Vagina (tissue), 2 donors: ENCODE data around the gene NPIPB2. TPM values are rescaled to one million over a fixed set of nuclear protein-coding genes. Genes with fewer than 3 reads are reported as not detected.
A peak's percentile ranks its signal among the peaks of the same experiment; 100 is the strongest.
"Not testable (repeated sequence)": the region's sequence is repeated elsewhere in the genome, so short reads cannot be mapped to it uniquely, and the experiment has no call there.

Experiments
- DNase-seq, 2 donors: peaks; one replicate each; pipeline ENCODE4 v3.0.0-alpha.2; 2017; ENCODE audit errors: extremely low spot score in 2 of 2
- H3K27ac ChIP-seq: fragments of 200-600 bp; sonication (generic); one replicate; pipeline ENCODE4 v1.5.1; 2019
- H3K27me3 ChIP-seq: fragments of 200-600 bp; sonication (generic); one replicate; pipeline ENCODE4 v1.5.1; 2019
- H3K36me3 ChIP-seq, 2 donors: fragments of 200-600 bp; sonication (generic); one replicate each; pipeline ENCODE4 v1.5.1; 2017 to 2019
- H3K4me1 ChIP-seq: fragments of 200-600 bp; sonication (generic); one replicate; pipeline ENCODE4 v1.5.1; 2019
- H3K4me3 ChIP-seq, 2 donors: fragments of 200-600 bp; sonication (generic); 1 replicate in 1 of 2; 2 replicates in 1 of 2; pipeline ENCODE4 v1.5.1; 2016 to 2019
- H3K9me3 ChIP-seq: fragments of 200-600 bp; sonication (generic); one replicate; pipeline ENCODE4 v1.5.1; 2019
- CTCF ChIP-seq, 3 experiments: fragments of 450-650 bp in 2 of 3; fragments of 200-600 bp in 1 of 3; sonication (generic) in 1 of 3; IDR thresholded peaks; one replicate each; pipeline ENCODE4 v1.5.1; 2017 to 2019; ENCODE audit warnings: antibody characterized with exemption in 3 of 3, mild to moderate bottlenecking in 2 of 3, moderate library complexity in 2 of 3
- POLR2A ChIP-seq, 2 donors: fragments of 450-650 bp; IDR thresholded peaks; one replicate each; pipeline ENCODE4 v1.6.1; 2017; ENCODE audit warnings: antibody characterized with exemption in 2 of 2, mild to moderate bottlenecking in 2 of 2, moderate library complexity in 2 of 2
- POLR2AphosphoS5 ChIP-seq, 2 donors: sonication (generic); formaldehyde crosslinking; IDR thresholded peaks; one replicate each; pipeline ENCODE4 v1.9.0; 2017; ENCODE audit warnings: antibody characterized with exemption in 2 of 2, mild to moderate bottlenecking in 2 of 2, low read depth in 1 of 2; ENCODE audit not compliant: insufficient read depth in 1 of 2
- intact Hi-C: fragments of 100-400 bp; cut with DNase I; formaldehyde crosslinking; loops from one replicate; pipeline ENCODE4 v1.15.1; 2023
- total RNA-seq: library from RNA; depleted of rRNA; stranded (reverse); fragments of >200 nt; gene quantifications from one replicate; pipeline ENCODE4 v1.2.3, GENCODE V29; 2016

The NPIPB2 gene
- total RNA-seq, 1 donor from 2014 or later: 13.5 TPM

DNA sequence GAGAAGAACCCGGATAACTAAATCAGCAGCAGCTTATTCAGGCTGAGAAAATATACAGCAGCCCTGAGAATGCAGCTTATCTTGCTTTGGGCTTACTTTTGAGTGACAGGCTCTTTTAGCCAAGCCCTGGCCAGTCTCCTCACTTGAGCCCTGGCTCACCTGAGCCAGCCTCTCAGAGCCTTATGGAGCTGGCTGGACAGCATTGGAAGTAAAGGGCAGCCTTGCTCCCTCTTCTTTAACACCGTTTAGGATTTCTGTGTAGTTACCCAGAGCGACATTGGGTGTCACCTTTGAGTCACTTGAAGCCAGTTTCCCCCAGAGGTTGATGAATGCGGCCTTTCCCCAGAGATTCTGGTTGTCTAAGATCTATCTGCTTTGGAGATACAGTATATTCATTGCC, 7.7 kb upstream of the NPIPB2 start:
- H3K36me3 ChIP-seq: no peaks in the 10 kb centered on the region
- H3K4me3 ChIP-seq: no peak overlapping the region
- no peaks in the 10 kb centered on the region for H3K9me3 ChIP-seq
- TF ChIP-seq POLR2A (IDR thresholded peaks at IDR 0.05) (no peak), CTCF (IDR thresholded peaks at IDR 0.05) (peak in 1 of 3 experiments; percentile 32), POLR2AphosphoS5 (IDR thresholded peaks at IDR 0.05; ENCODE audit: insufficient read depth in 1 of 2, low read depth in 1 of 2) (no peak)
- DNase-seq: no peak
- no peak overlapping the region for H3K27ac ChIP-seq
- intact Hi-C loops: no loop called here
- no peaks in the 10 kb centered on the region for H3K27me3 ChIP-seq
- no peaks in the 10 kb centered on the region for H3K4me1 ChIP-seq

DNA sequence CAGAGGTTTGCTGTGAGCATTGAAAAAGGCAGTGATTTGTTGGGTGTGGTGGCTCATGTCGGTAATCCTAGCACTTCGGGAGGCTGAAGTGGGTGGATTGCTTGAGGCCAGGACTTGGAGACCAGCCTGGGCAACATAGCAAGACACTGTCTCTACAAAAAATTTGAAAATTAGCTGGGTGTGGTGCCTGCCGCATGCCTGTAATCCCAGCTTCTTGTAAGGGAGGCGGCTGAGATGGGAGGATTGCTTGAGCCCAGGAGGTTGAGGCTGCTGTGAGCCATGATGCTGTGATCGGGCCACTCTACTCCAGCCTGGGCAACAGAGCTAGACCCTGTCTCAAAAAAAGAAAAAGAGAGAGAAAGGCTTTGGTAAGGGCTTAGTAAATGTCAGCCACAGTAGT, 7.0 kb upstream of the NPIPB2 start:
- no peak overlapping the region for H3K27ac ChIP-seq
- H3K36me3 ChIP-seq: no peaks in the 10 kb centered on the region
- H3K27me3 ChIP-seq: no peaks in the 10 kb centered on the region
- no peaks in the 10 kb centered on the region for H3K4me1 ChIP-seq
- intact Hi-C loops: no loop called here
- no peaks in the 10 kb centered on the region for H3K9me3 ChIP-seq
- TF ChIP-seq POLR2A (IDR thresholded peaks at IDR 0.05): no peak
- no peak for DNase-seq
- no peak overlapping the region for H3K4me3 ChIP-seq

DNA sequence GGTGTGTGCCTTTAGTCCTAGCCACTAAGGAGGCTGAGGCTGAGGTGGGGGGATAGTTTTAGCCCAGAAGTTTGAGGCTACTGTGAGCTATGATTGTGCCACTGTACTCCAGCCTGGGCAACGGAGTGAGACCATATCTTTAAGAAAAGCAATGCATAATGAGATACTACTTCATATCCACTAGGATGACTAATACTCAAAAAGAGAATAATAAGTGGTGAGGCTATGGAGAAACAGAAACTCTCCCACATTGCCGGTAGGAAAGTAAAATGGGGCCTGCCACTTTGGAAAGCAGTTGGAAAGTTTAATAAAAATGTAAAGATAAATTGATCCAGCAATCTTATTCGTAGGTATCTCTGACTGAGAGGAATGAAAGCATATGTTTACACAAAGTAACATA, 4.6 kb upstream of the NPIPB2 start:
- intact Hi-C loops: no loop called here

DNA sequence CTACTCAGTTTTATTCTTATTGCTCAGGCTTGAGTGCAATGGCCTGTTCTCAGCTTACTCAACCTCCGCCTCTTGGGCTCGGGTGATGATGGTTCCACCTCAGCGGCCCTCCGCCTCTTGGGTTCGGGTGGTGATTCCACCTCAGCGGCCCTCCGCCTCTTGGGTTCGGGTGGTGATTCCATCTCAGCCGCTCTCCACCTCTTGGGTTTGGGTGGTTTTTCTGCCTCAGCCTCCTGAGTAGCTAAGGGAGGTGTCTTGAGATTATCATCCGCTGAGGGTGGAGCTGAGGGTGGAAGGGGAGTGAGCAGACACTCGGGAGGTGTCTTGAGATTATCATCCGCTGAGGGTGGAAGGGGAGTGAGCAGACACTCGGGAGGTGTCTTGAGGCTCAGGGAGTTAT, 14.5 kb downstream of the NPIPB2 start:
- intact Hi-C loops, H3K4me1 ChIP-seq, H3K36me3 ChIP-seq, H3K4me3 ChIP-seq, H3K27ac ChIP-seq, DNase-seq, H3K9me3 ChIP-seq, H3K27me3 ChIP-seq: not testable (repeated sequence)

More for the DNA sequence above, 4.6 kb upstream of the NPIPB2 start:
- Histone ChIP-seq H3K27ac (no peak overlapping the region), H3K27me3 (no peaks in the 10 kb centered on the region), H3K4me1 (no peaks in the 10 kb centered on the region), H3K36me3 (no peaks in the 10 kb centered on the region), H3K4me3 (no peak overlapping the region), H3K9me3 (no peaks in the 10 kb centered on the region)
- TF ChIP-seq POLR2A (IDR thresholded peaks at IDR 0.05): no peak
- no peak for TF ChIP-seq CTCF (IDR thresholded peaks at IDR 0.05)
- no peak for TF ChIP-seq POLR2AphosphoS5 (IDR thresholded peaks at IDR 0.05; ENCODE audit: insufficient read depth in 1 of 2, low read depth in 1 of 2)
- DNase-seq: no peak

DNA sequence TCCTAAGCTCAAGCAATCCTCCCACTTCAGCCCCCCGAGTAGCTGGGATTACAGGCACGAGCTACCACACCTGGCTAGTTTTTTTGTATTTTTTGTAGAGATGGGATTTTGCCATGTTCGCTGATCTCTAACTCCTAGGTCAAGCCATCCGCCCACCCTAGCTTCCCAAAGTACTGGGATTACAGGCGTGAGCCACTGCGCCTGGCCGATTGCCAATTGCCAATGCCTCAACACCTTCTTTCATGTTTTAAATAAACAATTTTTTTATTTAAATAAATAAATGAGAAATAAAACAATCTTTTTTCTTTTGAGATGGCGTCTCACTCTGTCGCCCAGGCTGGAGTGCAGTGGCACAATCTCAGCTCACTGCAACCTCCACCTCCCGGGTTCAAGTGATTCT, 17.8 kb downstream of the NPIPB2 start:
- H3K4me1 ChIP-seq, H3K36me3 ChIP-seq, intact Hi-C loops, H3K27ac ChIP-seq, H3K4me3 ChIP-seq, DNase-seq, H3K9me3 ChIP-seq, H3K27me3 ChIP-seq: not testable (repeated sequence)

DNA sequence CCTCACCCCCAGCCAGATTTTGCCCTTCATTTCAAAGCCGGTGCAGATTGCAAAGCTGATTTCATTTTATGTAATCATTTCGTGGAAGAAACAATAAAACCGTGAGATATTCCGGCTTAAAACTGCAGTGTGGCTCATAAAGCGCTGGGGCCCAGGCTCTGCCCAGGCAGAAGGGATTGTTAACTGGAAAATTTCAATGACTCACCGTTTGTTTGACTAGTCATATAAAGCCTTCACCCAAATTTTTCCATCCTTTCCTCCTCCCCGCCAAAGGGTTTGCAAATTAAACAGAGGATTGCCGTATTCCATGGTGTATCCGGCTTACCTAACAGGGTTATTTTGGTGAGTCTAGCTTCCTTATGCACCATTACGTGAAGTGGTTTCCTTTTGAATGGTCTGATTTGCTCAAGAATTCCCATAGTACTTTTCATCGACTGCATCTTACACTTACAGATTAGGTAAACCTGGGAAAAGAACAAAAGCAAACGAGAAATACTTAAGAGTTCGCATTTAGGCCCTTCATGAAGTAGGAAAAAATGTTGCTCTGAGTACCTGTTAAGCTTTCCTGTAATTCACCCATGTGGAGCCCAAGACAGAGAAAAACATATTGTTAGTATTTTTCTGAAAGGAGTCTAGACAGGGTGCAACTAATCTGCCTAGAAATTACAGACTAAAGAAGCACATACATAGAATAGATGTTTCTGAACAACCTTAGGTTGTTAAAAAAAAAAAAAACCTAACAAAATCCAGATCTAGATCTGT, 25.1 kb downstream of the NPIPB2 start:
- Histone ChIP-seq H3K27ac (peak overlapping the region; percentile 91), H3K4me1 (peaks cover 36% of the 10 kb centered on the region), H3K36me3 (no peaks in the 10 kb centered on the region), H3K4me3 (peak overlapping the region; percentile 74 to 86), H3K9me3 (no peaks in the 10 kb centered on the region), H3K27me3 (no peaks in the 10 kb centered on the region)
- intact Hi-C loops: loop anchor here (10.0 kb wide), 1 partner anchor 62 kb away; the partner anchor contains the start of gene RSL1D1
- TF ChIP-seq POLR2AphosphoS5 (IDR thresholded peaks at IDR 0.05; ENCODE audit: insufficient read depth in 1 of 2, low read depth in 1 of 2) (no peak), CTCF (IDR thresholded peaks at IDR 0.05) (peak in 1 of 3 experiments; percentile 3), POLR2A (IDR thresholded peaks at IDR 0.05) (no peak)
- DNase-seq: no peak
